Dedifferentiated amniotic fluid mesenchymal stem cell (primary cell): Measurements from ENCODE around the gene GUK1.
"Not testable (repeated sequence)": the region's sequence is repeated elsewhere in the genome, so short reads cannot be mapped to it uniquely, and the experiment has no call there.

Source experiments
- DNase-seq: peaks from one replicate; pipeline ENCODE4 v3.0.0-alpha.2; 2016; ENCODE audit errors: extremely low spot score

GUK1 gene

GRCh38 chr1:228162286-228163006 is 22.4 kb downstream of the GUK1 start:
- DNase-seq: no peak

DNA sequence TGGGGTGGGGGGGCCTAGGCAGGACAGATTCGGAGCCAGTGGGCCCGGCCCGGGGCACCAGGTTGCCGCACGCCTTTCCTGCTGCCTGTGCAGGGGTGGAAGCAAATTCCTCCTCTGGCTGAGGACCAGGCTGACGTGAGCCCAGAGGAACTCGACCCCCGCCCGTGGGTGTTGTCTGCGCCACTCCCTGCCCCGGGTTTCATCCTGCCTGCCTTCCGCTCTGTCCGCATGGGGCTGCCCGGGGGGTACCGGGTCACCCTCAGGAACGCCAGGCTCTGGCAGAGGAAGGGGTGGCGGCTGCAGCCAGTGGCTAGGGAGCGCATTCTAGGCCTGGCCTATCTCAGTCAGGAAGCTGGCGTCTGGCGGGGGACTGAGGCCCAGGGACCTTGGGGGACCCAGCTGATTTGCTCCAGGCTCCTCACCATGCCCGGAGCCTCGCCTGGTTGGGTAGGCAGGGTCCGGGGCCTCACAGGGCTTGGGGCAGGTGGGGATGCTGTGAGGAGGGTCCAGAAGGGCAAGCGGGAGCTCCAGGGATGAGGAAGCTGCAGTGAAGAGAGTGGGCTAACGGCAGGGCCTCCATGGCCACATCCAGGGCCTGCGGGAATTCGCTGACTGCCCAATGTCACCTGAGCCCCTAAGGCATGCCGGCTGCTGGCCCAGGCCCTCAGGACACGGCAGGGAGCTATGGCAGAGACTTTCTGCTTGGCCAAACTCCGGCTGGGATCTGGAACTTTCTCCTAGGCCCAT is 23.1 kb downstream of the GUK1 start:
- DNase-seq: peak; percentile 54

DNA sequence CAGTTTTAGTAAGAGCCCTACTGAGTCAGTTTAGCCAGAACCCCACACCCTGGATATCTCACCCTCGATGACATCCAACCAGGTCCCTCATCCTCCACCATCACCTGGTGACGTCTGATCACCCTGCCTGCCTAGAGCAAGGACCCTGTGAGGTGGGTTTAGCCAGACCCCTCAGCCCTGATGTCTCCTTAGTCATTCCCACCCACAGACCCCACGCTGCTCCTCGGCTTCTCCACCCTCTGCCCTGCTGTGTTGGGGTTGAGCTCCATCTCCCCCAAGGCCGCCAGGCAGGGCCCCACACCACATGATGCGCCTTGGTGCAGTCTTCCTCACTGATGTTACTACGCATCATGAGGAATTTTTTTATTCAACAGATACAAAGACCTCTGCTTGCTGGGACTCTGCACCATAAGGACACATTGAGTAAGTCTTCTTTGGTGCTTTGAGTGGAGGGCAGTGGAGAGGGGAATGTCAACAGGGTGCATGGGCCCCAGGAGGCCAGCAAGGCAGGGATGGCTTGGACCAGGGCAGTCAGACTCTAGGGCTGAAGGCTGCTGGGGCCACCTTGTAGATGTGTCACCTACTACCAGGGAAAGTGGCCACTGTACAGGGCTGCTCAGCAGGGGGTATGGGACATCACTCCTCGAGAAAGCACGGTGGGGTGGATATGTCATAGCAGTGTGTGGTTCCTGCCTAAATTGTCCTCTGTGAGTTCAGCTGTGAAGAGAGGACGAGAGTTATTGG is 23.9 kb downstream of the GUK1 start:
- no peak for DNase-seq

DNA sequence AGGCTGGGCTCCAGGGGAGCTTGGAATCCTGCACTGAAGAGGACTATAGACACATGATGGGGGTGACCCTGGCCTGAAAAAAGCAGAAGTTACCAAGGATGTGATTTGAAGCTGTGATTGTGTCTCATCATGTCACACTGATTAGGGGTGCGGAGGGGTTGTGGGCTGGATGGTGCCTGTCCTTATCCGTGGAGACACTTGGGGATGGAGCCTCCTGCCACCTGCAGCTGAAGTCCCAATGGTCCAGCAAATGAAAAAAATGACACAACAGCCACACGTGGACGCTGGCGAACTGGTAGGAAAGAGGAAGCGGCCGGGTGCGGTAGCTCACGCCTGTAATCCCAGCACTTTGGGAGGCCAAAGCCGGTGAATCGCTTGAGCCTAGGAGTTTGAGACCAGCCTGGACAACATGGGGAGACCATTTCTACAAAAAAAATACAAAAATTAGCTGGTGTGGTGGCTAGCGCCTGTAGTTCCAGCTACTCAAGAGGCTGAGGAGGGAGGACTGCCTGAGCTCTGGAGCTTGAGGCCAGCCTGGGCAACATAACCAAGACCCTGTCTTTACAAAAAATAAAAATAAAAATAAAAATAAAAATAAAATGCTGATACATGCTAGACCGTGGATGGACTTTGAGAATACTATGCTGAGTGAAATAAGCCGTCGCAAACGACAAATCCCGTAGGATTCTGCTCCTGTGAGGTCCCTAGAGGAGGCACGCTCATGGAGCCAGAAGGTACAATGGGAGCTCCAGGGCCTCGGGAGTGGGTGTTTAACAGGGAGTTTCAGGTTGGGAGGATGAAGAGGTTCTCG is 24.7 kb downstream of the GUK1 start:
- no peak for DNase-seq

DNA sequence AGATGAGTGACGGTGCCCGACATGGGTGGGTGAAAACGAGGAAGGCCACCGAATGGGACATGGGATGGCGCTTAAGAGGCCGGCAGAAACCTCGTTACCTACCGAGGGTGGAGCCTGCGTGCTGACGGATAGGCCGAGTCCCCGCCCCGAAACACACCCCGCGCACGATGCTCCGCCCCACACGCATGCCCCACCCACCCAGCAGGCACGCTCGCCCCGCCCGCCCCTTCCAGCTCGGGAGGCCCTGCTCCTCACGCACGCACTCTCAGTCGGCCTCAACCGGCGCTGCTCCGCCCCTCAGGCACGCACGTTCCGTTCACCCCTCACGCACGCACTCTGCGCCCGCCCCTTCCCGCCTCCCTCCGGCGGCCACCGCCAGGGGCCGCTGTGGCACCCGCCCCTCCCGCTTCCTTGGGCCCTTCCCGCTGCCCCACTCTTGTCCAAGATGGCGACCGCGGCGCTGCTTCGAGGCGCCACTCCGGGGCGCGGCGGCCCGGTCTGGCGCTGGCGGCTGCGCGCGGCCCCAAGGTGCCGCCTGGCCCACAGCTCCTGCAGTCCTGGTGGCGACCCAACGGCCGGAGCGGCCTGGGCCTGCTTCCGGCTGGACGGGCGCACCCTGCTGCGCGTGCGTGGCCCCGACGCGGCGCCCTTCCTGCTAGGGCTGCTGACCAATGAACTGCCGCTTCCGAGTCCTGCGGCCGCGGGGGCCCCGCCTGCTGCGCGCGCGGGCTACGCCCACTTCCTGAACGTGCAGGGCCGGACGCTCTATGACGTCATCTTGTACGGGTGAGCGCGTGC is 25.5 kb downstream of the GUK1 start, which contains the start of gene IBA57:
Gene IBA57, plus strand, starts transcription at position 433 of the 798 bp plus-strand sequence. Its CDS starts 13 bp downstream, at position 446.
- DNase-seq: peak; percentile 98

GRCh38 chr1:228166170-228166936 is 26.3 kb downstream of the GUK1 start:
- DNase-seq: peak; percentile 75

- DNase-seq: no peak
Observed at GRCh38 chr1:228168563-228169270, 28.6 kb downstream of the GUK1 start.

DNA sequence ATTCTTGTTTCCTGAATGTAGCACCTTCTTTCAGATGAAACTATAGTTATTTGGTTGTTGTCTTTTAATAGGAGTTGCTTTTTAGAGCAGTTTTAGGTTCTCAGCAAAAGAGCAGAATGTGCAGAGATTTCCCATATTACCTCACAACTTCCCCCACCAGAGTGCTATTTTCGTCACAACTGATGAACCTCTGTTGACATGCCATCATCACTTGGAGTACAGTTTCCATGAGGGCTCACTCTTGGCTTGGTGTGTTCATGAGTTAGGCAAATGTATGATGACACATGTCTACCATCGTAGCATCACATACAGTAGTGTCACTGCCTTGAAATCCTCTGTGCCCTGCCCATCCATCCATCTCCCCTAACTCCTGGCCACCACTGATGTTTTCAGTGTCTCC is 29.3 kb downstream of the GUK1 start:
- no peak for DNase-seq

- no peak for DNase-seq
Observed at GRCh38 chr1:228170666-228171065, 30.6 kb downstream of the GUK1 start.

GRCh38 chr1:228171221-228171891 is 31.3 kb downstream of the GUK1 start:
- no peak for DNase-seq

DNA sequence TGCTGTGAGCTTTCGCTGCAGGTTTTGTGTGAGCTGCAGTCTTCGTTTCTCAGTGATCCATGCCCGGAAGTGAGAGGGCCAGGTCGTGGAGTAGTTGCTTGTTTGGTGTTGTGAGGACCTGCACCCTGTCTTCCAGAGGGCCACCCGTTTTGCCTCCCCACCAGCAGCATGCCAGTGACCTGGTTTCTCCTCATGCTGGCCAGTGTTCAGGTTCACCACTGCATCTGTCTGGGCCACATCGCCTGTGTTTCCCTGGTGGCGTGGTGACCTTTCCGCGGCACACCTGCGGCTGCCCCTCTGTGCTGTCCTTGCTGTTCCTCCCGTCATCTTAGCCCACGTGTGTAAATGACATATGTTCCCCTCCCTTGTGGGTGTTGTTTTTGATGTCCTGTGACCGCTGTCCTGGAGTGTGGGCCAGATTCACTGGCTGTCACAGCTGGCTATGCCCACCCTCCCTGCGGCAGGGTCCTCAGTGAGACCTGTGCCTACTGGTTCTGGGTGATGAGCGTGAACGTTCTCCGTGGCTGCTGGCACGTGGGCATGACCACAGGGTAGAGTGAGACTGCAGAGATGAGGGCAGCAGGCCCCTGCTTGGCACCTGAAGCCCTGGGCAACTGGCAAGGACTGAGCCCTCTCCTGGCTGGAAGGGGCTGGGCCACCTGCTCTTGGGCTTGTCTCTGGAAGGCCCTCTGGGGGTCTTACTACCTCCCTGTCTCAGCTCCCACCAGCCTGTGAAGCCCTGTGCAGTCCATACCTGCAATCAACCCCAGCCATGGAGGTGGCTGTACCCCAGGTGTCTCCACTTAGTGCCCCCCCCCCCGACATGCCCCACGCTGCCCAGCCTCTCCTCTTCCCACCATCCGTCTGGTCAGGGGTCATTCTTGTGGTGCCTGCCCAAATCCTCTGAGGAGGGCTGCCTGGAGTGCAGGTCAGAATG is 32.8 kb downstream of the GUK1 start:
- no peak for DNase-seq

GRCh38 chr1:228173528-228174481 is 33.7 kb downstream of the GUK1 start:
- DNase-seq: not testable (repeated sequence)

- DNase-seq: no peak
Observed at GRCh38 chr1:228174482-228175315, 34.6 kb downstream of the GUK1 start.

GRCh38 chr1:228175316-228176023 is 35.4 kb downstream of the GUK1 start:
- no peak for DNase-seq

- DNase-seq: no peak
Observed at GRCh38 chr1:228176024-228176395, 35.9 kb downstream of the GUK1 start.
